Measurements from ENCODE around the gene EPYC.

DNA sequence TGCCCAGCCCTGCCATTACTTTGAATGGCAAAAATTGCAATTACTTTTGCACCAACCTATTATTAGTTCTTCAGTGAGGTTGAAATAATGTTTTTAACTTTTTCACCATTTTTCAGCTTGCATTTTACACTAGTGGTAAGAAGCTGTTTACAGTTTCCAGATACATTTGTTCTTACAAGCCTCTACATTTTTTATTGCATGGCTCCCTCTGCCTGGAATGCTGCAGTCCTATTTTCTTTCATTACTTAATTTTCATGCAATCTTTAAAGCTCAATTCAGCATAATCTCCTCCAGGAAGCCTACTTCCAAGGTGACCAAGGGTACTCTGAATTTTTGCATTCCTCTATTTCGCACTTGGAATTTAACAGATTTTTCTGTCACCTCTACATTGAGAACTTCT, 83.2 kb downstream of the EPYC start:
- TF ChIP-seq, protein P1, sequence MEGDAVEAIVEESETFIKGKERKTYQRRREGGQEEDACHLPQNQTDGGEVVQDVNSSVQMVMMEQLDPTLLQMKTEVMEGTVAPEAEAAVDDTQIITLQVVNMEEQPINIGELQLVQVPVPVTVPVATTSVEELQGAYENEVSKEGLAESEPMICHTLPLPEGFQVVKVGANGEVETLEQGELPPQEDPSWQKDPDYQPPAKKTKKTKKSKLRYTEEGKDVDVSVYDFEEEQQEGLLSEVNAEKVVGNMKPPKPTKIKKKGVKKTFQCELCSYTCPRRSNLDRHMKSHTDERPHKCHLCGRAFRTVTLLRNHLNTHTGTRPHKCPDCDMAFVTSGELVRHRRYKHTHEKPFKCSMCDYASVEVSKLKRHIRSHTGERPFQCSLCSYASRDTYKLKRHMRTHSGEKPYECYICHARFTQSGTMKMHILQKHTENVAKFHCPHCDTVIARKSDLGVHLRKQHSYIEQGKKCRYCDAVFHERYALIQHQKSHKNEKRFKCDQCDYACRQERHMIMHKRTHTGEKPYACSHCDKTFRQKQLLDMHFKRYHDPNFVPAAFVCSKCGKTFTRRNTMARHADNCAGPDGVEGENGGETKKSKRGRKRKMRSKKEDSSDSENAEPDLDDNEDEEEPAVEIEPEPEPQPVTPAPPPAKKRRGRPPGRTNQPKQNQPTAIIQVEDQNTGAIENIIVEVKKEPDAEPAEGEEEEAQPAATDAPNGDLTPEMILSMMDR (IDR thresholded peaks at IDR 0.05): no peak
- TF ChIP-seq POLR2A (IDR thresholded peaks at IDR 0.05) (no peak), POLR2AphosphoS5 (IDR thresholded peaks at IDR 0.05) (no peak)

All from breast epithelium (tissue), 3 donors.